ENCODE data around the gene GLG1.

The GLG1 gene

GRCh38 chr16:74627506-74628220 is 20.7 kb upstream of the GLG1 start:
- H3K4me2 ChIP-seq (ENCODE audit: low read depth, low read length) = no peak overlapping the region
- TF ChIP-seq CTCF (IDR thresholded peaks at IDR 0.05; ENCODE audit: low read length) = no peak
- no peak for TF ChIP-seq EZH2 (optimal IDR thresholded peaks at IDR 0.05; ENCODE audit: low read depth, low read length)
- no peak for TF ChIP-seq EZH2phosphoT487 (IDR thresholded peaks at IDR 0.05; ENCODE audit: low read length)
- H3K9ac ChIP-seq (ENCODE audit: low read length) = no peak overlapping the region
- no peaks in the 10 kb centered on the region for H4K20me1 ChIP-seq (ENCODE audit: insufficient read depth, low read length)
- no peak overlapping the region for H3K4me3 ChIP-seq (ENCODE audit: low read length)
- H3K4me1 ChIP-seq (ENCODE audit: low read length) = no peaks in the 10 kb centered on the region
- no peaks in the 10 kb centered on the region for H3K9me2 ChIP-seq (replicated peaks; ENCODE audit: insufficient read depth, low read length)
- H2AFZ ChIP-seq (ENCODE audit: low read length) = no peak overlapping the region
- H3K9me3 ChIP-seq (replicated peaks; ENCODE audit: insufficient read depth, low read length) = no peaks in the 10 kb centered on the region
- H3F3A ChIP-seq (ENCODE audit: insufficient read depth, low read length) = no peaks in the 10 kb centered on the region
- no peak for DNase-seq
- H3K36me3 ChIP-seq (replicated peaks; ENCODE audit: insufficient read depth, low read length) = no peaks in the 10 kb centered on the region
- H3K27ac ChIP-seq (ENCODE audit: low read length) = no peak overlapping the region
- H3K79me2 ChIP-seq (ENCODE audit: low read length) = no peaks in the 10 kb centered on the region
- no peaks in the 10 kb centered on the region for H3K27me3 ChIP-seq (replicated peaks; ENCODE audit: insufficient read depth, low read length)

- Histone ChIP-seq H3K36me3 (replicated peaks; ENCODE audit: insufficient read depth, low read length) (no peaks in the 10 kb centered on the region), H3K27ac (ENCODE audit: low read length) (no peak overlapping the region), H3K4me3 (ENCODE audit: low read length) (no peak overlapping the region), H3K9ac (ENCODE audit: low read length) (no peak overlapping the region), H3F3A (ENCODE audit: insufficient read depth, low read length) (no peaks in the 10 kb centered on the region), H3K9me2 (replicated peaks; ENCODE audit: insufficient read depth, low read length) (no peaks in the 10 kb centered on the region), H2AFZ (ENCODE audit: low read length) (no peak overlapping the region), H3K4me2 (ENCODE audit: low read depth, low read length) (no peak overlapping the region), H3K9me3 (replicated peaks; ENCODE audit: insufficient read depth, low read length) (no peaks in the 10 kb centered on the region), H4K20me1 (ENCODE audit: insufficient read depth, low read length) (no peaks in the 10 kb centered on the region), H3K79me2 (ENCODE audit: low read length) (no peaks in the 10 kb centered on the region), H3K4me1 (ENCODE audit: low read length) (no peaks in the 10 kb centered on the region), H3K27me3 (replicated peaks; ENCODE audit: insufficient read depth, low read length) (no peaks in the 10 kb centered on the region)
- no peak for DNase-seq
- TF ChIP-seq CTCF (IDR thresholded peaks at IDR 0.05; ENCODE audit: low read length) = no peak
- no peak for TF ChIP-seq EZH2phosphoT487 (IDR thresholded peaks at IDR 0.05; ENCODE audit: low read length)
- no peak for TF ChIP-seq EZH2 (optimal IDR thresholded peaks at IDR 0.05; ENCODE audit: low read depth, low read length)
Measured at GRCh38 chr16:74626741-74627416, 20.0 kb upstream of the GLG1 start.

GRCh38 chr16:74625500-74626350 is 18.8 kb upstream of the GLG1 start:
- Histone ChIP-seq H2AFZ (ENCODE audit: low read length) (no peak overlapping the region), H4K20me1 (ENCODE audit: insufficient read depth, low read length) (no peaks in the 10 kb centered on the region), H3K9ac (ENCODE audit: low read length) (no peak overlapping the region), H3K4me2 (ENCODE audit: low read depth, low read length) (no peak overlapping the region), H3K4me3 (ENCODE audit: low read length) (no peak overlapping the region), H3K27ac (ENCODE audit: low read length) (no peak overlapping the region), H3K9me2 (replicated peaks; ENCODE audit: insufficient read depth, low read length) (no peaks in the 10 kb centered on the region), H3K27me3 (replicated peaks; ENCODE audit: insufficient read depth, low read length) (no peaks in the 10 kb centered on the region), H3K79me2 (ENCODE audit: low read length) (no peaks in the 10 kb centered on the region), H3F3A (ENCODE audit: insufficient read depth, low read length) (no peaks in the 10 kb centered on the region), H3K4me1 (ENCODE audit: low read length) (no peaks in the 10 kb centered on the region), H3K9me3 (replicated peaks; ENCODE audit: insufficient read depth, low read length) (no peaks in the 10 kb centered on the region), H3K36me3 (replicated peaks; ENCODE audit: insufficient read depth, low read length) (no peaks in the 10 kb centered on the region)
- TF ChIP-seq CTCF (IDR thresholded peaks at IDR 0.05; ENCODE audit: low read length) = no peak
- no peak for TF ChIP-seq EZH2 (optimal IDR thresholded peaks at IDR 0.05; ENCODE audit: low read depth, low read length)
- no peak for TF ChIP-seq EZH2phosphoT487 (IDR thresholded peaks at IDR 0.05; ENCODE audit: low read length)
- no peak for DNase-seq
